BJ (cell line): ENCODE results near the gene TRMO. TPM values are rescaled to one million over a fixed set of nuclear protein-coding genes. Genes with fewer than 3 reads are reported as not detected.

ENCODE experiments used
- CTCF ChIA-PET: fragments of 350-600 bp; formaldehyde crosslinking; extraction: SDS; loops from one replicate; lab custom pipeline; 2021; ENCODE audit warnings: antibody characterized with exemption, inconsistent platforms; lab: Yijun Ruan, JAX
- POLR2A ChIA-PET: fragments of 300-600 bp; sonication (Branson Sonifier 250); formaldehyde crosslinking; extraction: SDS; loops from one replicate; lab custom pipeline; 2021; ENCODE audit warnings: antibody characterized with exemption; lab: Charles Lee
- DNase-seq: peaks from one replicate; pipeline ENCODE4 v3.0.0-alpha.2; 2011; ENCODE audit warnings: low read depth
- H3K27me3 ChIP-seq: 2 replicates; pipeline ENCODE4 v1.6.0; 2011; ENCODE audit warnings: low read length; ENCODE audit not compliant: control insufficient read depth, insufficient read depth
- H3K36me3 ChIP-seq: 2 replicates; pipeline ENCODE4 v1.5.1; 2011; ENCODE audit warnings: low read length; ENCODE audit not compliant: control insufficient read depth, insufficient read depth
- H3K4me3 ChIP-seq: 2 replicates; pipeline ENCODE4 v1.5.1; 2011; ENCODE audit warnings: low read depth, mild to moderate bottlenecking, control low read depth, low read length
- polyA plus RNA-seq: library from polyadenylated mRNA; depleted of rRNA; stranded (reverse); fragments of >200 nt; gene quantifications from 2 replicates; pipeline ENCODE4 v1.2.3, GENCODE V29; 2011
- TF ChIP-seq, protein P1 (sequence below): IDR thresholded peaks from 2 replicates; pipeline ENCODE4 v1.5.1; 2011; ENCODE audit warnings: low read depth, mild to moderate bottlenecking, control low read depth, inconsistent platforms, low read length, moderate library complexity; ENCODE audit not compliant: insufficient read depth

TRMO gene
- polyA plus RNA-seq, 1 experiment, result 11.2 TPM

DNA sequence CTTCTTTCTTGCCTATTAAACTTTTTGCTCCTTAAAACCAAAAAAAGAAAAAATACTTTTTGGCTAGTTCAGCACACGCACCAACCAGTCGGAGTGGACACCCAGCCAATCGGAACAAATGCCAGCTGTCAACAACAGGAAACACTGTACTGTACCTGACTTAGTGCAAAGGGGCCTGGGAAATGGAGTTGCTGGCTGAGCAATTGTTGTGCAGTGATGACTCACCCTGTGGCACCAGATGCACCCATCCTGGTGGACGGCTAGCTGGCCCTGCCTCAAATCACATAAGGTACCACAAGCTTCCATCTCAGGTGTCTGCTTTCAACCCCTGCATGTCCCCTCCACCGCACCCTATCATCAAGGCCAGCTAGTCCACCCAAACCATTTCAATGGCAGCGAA, 48.4 kb downstream of the TRMO start:
- Histone ChIP-seq H3K27me3 (0 out of 2 replicates have a peak, but pooled peaks cover 3% of the 10 kb centered on the region), H3K36me3 (no peaks in the 10 kb centered on the region), H3K4me3 (no peak overlapping the region)
- TF ChIP-seq, protein P1, sequence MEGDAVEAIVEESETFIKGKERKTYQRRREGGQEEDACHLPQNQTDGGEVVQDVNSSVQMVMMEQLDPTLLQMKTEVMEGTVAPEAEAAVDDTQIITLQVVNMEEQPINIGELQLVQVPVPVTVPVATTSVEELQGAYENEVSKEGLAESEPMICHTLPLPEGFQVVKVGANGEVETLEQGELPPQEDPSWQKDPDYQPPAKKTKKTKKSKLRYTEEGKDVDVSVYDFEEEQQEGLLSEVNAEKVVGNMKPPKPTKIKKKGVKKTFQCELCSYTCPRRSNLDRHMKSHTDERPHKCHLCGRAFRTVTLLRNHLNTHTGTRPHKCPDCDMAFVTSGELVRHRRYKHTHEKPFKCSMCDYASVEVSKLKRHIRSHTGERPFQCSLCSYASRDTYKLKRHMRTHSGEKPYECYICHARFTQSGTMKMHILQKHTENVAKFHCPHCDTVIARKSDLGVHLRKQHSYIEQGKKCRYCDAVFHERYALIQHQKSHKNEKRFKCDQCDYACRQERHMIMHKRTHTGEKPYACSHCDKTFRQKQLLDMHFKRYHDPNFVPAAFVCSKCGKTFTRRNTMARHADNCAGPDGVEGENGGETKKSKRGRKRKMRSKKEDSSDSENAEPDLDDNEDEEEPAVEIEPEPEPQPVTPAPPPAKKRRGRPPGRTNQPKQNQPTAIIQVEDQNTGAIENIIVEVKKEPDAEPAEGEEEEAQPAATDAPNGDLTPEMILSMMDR, result no peak
- CTCF ChIA-PET, result interaction anchor here (2.4 kb wide), 1 partner anchor 16 kb away, joined by 7 read pairs; no protein-coding TSS in a partner anchor
- POLR2A ChIA-PET, result no interaction called here
- no peak for DNase-seq

DNA sequence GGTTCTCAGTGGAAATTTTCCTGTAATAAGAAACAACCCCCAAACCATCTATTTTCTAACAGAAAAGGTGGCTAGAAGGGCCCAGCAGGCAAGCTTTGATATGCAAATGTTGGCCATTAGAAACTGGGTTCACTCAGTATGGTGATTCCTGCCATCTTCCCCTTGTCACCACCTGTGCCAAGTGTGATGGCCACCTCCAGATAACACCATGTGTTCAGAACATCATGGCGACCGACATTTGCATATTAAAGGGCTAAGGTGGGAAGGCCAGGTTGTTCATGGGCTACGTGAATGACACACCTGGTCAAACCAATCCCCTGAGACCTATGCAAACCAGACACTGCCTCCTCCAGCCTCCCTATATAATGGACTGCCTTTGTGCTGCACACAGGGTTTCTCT, 48.9 kb downstream of the TRMO start:
- no peak for DNase-seq
- ChIA-PET POLR2A (no interaction called here), CTCF (interaction anchor here (2.4 kb wide), 1 partner anchor 16 kb away, joined by 7 read pairs; no protein-coding TSS in a partner anchor)
- 0 out of 2 replicates have a peak, but pooled peaks cover 3% of the 10 kb centered on the region for H3K27me3 ChIP-seq
- H3K4me3 ChIP-seq, result no peak overlapping the region
- no peaks in the 10 kb centered on the region for H3K36me3 ChIP-seq
- TF ChIP-seq, protein P1, result no peak

DNA sequence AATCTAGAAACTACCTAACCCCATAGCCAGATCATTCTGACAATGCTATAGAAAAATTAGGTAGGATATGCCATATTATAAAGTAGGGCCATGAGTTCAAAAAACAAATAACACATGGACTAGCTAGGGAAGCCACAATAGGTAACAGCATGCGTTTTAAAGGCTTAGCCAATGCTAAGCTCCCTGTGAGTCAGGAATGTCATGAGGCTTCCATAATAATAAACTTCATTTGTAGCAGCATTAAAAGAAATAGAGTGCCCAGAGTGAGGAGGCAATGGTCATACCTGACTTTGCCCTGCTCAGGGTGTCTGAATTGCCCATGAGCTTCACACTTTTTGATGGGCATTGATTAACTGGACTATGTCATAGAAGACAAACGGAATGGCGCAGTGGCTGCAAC, 53.4 kb downstream of the TRMO start:
- H3K27me3 ChIP-seq, result peaks cover 6% of the 10 kb centered on the region; the same call in 1 of the 2 replicates
- CTCF ChIA-PET, result interaction anchor here (0.6 kb wide), 1 partner anchor 28 kb away, joined by 3 read pairs; no protein-coding TSS in a partner anchor
- no peak overlapping the region for H3K4me3 ChIP-seq
- DNase-seq, result no peak
- TF ChIP-seq, protein P1, result no peak
- H3K36me3 ChIP-seq, result no peaks in the 10 kb centered on the region
- POLR2A ChIA-PET, result no interaction called here

DNA sequence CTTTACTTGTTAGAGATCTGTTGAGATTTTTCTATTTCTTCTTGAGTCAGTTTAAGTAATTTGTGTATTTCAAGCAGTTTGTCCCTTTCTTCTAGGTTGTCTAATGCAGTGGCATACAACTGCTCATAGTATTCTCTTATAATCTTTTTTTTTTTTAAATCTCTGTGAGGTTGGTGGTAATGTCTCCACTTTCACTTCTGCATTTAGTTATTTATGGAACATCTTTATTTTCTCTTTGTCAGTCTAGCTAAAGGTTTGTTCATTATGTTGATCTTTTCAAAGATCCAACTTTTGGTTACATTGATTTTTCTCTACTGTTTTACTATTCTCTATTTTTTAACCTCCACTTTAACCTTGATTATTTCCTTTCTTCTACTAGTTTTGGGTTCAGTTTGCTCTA, 55.5 kb downstream of the TRMO start:
- ChIA-PET POLR2A (no interaction called here), CTCF (no interaction called here)
- no peak overlapping the region for H3K4me3 ChIP-seq
- no peak for DNase-seq
- TF ChIP-seq, protein P1, result no peak
- peaks cover 13% of the 10 kb centered on the region; the same call in 1 of the 2 replicates for H3K27me3 ChIP-seq
- no peaks in the 10 kb centered on the region for H3K36me3 ChIP-seq

DNA sequence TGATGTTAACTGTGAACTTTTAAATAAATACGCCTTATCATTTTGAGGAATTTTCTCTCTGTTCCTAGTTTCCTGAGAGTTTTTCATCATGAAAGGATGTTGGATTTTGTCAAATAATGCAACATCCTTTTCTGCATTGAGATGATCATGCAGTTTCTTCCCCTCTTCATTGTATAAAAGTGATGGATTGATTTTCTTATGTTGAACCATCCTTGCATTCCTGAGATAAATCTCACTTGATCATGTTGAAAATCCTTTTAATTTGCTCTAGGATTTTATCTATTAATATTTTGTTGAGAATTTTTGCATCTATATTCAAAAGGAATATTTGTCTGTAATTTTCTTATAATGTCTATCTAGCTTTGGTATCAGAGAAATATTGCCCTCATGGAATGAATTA, 56.0 kb downstream of the TRMO start:
- DNase-seq, result no peak
- ChIA-PET POLR2A (no interaction called here), CTCF (no interaction called here)
- H3K4me3 ChIP-seq, result no peak overlapping the region
- H3K36me3 ChIP-seq, result no peaks in the 10 kb centered on the region
- TF ChIP-seq, protein P1, result no peak
- H3K27me3 ChIP-seq, result peaks cover 13% of the 10 kb centered on the region; the same call in 1 of the 2 replicates
